Measurements from ENCODE around the gene DNPH1.

Gene DNPH1

GRCh38 chr6:43223175-43223574, 6.1 kb downstream of the DNPH1 start:
- TF ChIP-seq SUZ12 (IDR thresholded peaks at IDR 0.05; ENCODE audit: extremely low read depth, insufficient read depth, insufficient read length) (no peak), YY1 (IDR thresholded peaks at IDR 0.05; ENCODE audit: insufficient read depth, insufficient read length) (no peak), ZNF274 (IDR thresholded peaks at IDR 0.05; ENCODE audit: low read depth, low read length) (no peak)
- Histone ChIP-seq H3K36me3 (ENCODE audit: insufficient read depth, insufficient read length, low read length) (peaks cover 32% of the 10 kb centered on the region), H3K27me3 (ENCODE audit: insufficient read depth, insufficient read length) (no peaks in the 10 kb centered on the region), H3K9me3 (ENCODE audit: insufficient read depth, low read length) (no peaks in the 10 kb centered on the region), H3K4me1 (ENCODE audit: insufficient read depth, insufficient read length) (peaks cover 4% of the 10 kb centered on the region), H3K4me3 (ENCODE audit: insufficient read length, low read depth) (no peak overlapping the region), H3K9ac (ENCODE audit: insufficient read length, low read depth) (no peak overlapping the region)
- no peak for DNase-seq (ENCODE audit: low read depth, low spot score)

DNA sequence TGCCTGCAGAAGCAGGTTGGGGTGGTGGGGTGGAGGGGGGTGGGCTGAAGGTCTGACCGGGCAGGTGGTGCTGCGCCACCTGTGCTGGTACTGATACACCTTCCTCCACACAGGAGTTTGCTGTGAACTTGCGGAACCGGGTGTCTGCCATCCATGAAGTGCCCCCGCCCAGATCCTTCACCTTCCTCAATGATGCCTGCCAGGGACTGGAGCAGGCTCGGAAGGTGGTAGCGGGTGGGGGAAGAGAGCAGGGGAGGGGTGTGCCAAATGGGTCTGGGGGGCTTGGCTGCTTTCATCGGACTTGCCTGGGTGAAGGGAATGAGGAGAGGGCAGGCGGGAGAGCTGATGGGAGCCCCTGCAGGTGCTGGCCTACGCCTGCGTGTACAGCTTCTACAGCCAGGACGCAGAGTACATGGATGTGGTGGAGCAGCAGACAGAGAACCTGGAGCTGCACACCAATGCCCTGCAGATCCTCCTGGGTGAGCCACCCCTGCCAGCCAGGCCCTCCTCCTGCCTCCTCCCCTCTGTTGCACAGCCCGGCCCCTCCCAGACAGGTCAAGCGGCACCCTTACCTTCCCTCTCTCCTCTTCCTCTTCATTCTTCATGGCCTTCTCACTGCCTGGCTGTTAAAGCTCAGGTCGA, 6.7 kb downstream of the DNPH1 start:
- Histone ChIP-seq H3K27me3 (ENCODE audit: insufficient read depth, insufficient read length) (no peaks in the 10 kb centered on the region), H3K4me3 (ENCODE audit: insufficient read length, low read depth) (no peak overlapping the region), H3K36me3 (ENCODE audit: insufficient read depth, insufficient read length, low read length) (peaks cover 32% of the 10 kb centered on the region), H3K9me3 (ENCODE audit: insufficient read depth, low read length) (no peaks in the 10 kb centered on the region), H3K9ac (ENCODE audit: insufficient read length, low read depth) (no peak overlapping the region), H3K4me1 (ENCODE audit: insufficient read depth, insufficient read length) (peaks cover 4% of the 10 kb centered on the region)
- TF ChIP-seq YY1 (IDR thresholded peaks at IDR 0.05; ENCODE audit: insufficient read depth, insufficient read length) = no peak
- no peak for TF ChIP-seq SUZ12 (IDR thresholded peaks at IDR 0.05; ENCODE audit: extremely low read depth, insufficient read depth, insufficient read length)
- TF ChIP-seq ZNF274 (IDR thresholded peaks at IDR 0.05; ENCODE audit: low read depth, low read length) = no peak
- no peak for DNase-seq (ENCODE audit: low read depth, low spot score)

- no peak overlapping the region for H3K9ac ChIP-seq (ENCODE audit: insufficient read length, low read depth)
- H3K27me3 ChIP-seq (ENCODE audit: insufficient read depth, insufficient read length) = no peaks in the 10 kb centered on the region
- peaks cover 30% of the 10 kb centered on the region for H3K36me3 ChIP-seq (ENCODE audit: insufficient read depth, insufficient read length, low read length)
- no peak for DNase-seq (ENCODE audit: low read depth, low spot score)
- TF ChIP-seq ZNF274 (IDR thresholded peaks at IDR 0.05; ENCODE audit: low read depth, low read length) = no peak
- no peak for TF ChIP-seq YY1 (IDR thresholded peaks at IDR 0.05; ENCODE audit: insufficient read depth, insufficient read length)
- no peak for TF ChIP-seq SUZ12 (IDR thresholded peaks at IDR 0.05; ENCODE audit: extremely low read depth, insufficient read depth, insufficient read length)
- no peaks in the 10 kb centered on the region for H3K9me3 ChIP-seq (ENCODE audit: insufficient read depth, low read length)
- peaks cover 4% of the 10 kb centered on the region for H3K4me1 ChIP-seq (ENCODE audit: insufficient read depth, insufficient read length)
- no peak overlapping the region for H3K4me3 ChIP-seq (ENCODE audit: insufficient read length, low read depth)
Observed at GRCh38 chr6:43221046-43221972, 8.0 kb downstream of the DNPH1 start.

DNA sequence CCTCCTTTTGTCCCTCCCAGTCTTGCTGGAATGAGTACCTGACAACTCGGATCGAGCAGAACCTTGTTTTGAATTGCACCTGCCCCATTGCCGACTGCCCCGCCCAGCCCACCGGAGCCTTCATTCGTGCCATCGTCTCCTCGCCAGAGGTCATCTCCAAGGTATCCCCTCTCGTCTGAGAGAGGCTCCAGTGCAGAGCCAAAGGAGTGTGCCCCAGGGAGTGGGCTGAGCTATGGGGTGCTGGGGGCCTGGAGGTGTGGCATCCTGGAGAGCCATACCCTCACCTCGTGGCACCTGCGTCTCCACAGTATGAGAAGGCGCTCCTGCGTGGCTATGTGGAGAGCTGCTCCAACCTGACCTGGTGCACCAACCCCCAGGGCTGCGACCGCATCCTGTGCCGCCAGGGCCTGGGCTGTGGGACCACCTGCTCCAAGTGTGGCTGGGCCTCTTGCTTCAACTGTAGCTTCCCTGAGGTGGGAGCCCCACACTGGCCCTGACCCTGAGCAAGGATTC, 8.8 kb downstream of the DNPH1 start:
- no peak overlapping the region for H3K9ac ChIP-seq (ENCODE audit: insufficient read length, low read depth)
- no peak for DNase-seq (ENCODE audit: low read depth, low spot score)
- TF ChIP-seq ZNF274 (IDR thresholded peaks at IDR 0.05; ENCODE audit: low read depth, low read length) = no peak
- no peak for TF ChIP-seq SUZ12 (IDR thresholded peaks at IDR 0.05; ENCODE audit: extremely low read depth, insufficient read depth, insufficient read length)
- no peak for TF ChIP-seq YY1 (IDR thresholded peaks at IDR 0.05; ENCODE audit: insufficient read depth, insufficient read length)
- no peaks in the 10 kb centered on the region for H3K9me3 ChIP-seq (ENCODE audit: insufficient read depth, low read length)
- peaks cover 22% of the 10 kb centered on the region for H3K36me3 ChIP-seq (ENCODE audit: insufficient read depth, insufficient read length, low read length)
- H3K4me1 ChIP-seq (ENCODE audit: insufficient read depth, insufficient read length) = peaks cover 4% of the 10 kb centered on the region
- no peak overlapping the region for H3K4me3 ChIP-seq (ENCODE audit: insufficient read length, low read depth)
- H3K27me3 ChIP-seq (ENCODE audit: insufficient read depth, insufficient read length) = no peaks in the 10 kb centered on the region

DNA sequence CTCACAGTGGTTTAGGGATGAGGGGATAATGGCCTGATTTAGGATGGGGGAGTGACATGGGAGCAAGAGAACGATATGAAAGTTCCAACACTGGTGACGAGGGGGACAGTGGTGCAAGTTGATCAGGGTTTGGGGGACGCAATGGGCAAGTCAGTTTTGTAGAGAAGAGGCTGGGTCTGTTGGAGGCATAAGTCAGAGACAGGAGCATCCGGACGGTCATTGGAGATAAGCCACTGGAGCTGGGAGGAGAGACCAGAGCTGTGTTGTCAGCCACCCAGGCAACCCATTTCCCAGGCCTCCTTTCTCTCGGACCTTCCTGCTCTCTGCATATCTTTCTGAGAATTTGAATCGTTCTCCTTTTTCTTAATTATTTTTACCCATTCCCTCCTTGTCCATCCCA, 9.5 kb downstream of the DNPH1 start:
- DNase-seq (ENCODE audit: low read depth, low spot score) = no peak
- H3K9me3 ChIP-seq (ENCODE audit: insufficient read depth, low read length) = no peaks in the 10 kb centered on the region
- H3K4me1 ChIP-seq (ENCODE audit: insufficient read depth, insufficient read length) = peaks cover 4% of the 10 kb centered on the region
- no peak for TF ChIP-seq SUZ12 (IDR thresholded peaks at IDR 0.05; ENCODE audit: extremely low read depth, insufficient read depth, insufficient read length)
- TF ChIP-seq YY1 (IDR thresholded peaks at IDR 0.05; ENCODE audit: insufficient read depth, insufficient read length) = no peak
- no peak for TF ChIP-seq ZNF274 (IDR thresholded peaks at IDR 0.05; ENCODE audit: low read depth, low read length)
- no peak overlapping the region for H3K4me3 ChIP-seq (ENCODE audit: insufficient read length, low read depth)
- no peaks in the 10 kb centered on the region for H3K27me3 ChIP-seq (ENCODE audit: insufficient read depth, insufficient read length)
- no peak overlapping the region for H3K9ac ChIP-seq (ENCODE audit: insufficient read length, low read depth)
- H3K36me3 ChIP-seq (ENCODE audit: insufficient read depth, insufficient read length, low read length) = peaks cover 21% of the 10 kb centered on the region

DNA sequence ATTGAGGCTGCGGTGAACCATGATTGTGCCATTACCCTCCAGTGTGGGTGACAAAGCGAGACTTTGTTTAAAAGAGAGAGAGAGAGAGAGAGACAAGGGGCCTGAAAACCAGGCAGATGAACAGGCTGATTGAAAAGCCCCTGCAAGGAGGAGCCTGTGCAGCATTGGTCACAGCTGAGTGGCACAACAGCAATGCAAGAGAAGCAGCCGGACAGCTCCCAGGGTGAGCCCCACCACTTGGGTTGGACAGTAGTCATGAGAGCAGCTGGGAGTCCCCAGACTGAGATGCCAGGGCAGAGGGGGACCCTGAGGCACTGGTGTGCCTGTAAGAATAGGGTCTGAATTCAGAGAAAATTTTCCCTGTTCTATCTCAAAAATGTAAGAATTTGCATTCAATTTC, 10.2 kb downstream of the DNPH1 start:
- H3K9ac ChIP-seq (ENCODE audit: insufficient read length, low read depth) = no peak overlapping the region
- no peak for TF ChIP-seq SUZ12 (IDR thresholded peaks at IDR 0.05; ENCODE audit: extremely low read depth, insufficient read depth, insufficient read length)
- no peak for TF ChIP-seq ZNF274 (IDR thresholded peaks at IDR 0.05; ENCODE audit: low read depth, low read length)
- TF ChIP-seq YY1 (IDR thresholded peaks at IDR 0.05; ENCODE audit: insufficient read depth, insufficient read length) = no peak
- no peaks in the 10 kb centered on the region for H3K27me3 ChIP-seq (ENCODE audit: insufficient read depth, insufficient read length)
- no peak for DNase-seq (ENCODE audit: low read depth, low spot score)
- no peak overlapping the region for H3K4me3 ChIP-seq (ENCODE audit: insufficient read length, low read depth)
- no peaks in the 10 kb centered on the region for H3K9me3 ChIP-seq (ENCODE audit: insufficient read depth, low read length)
- H3K4me1 ChIP-seq (ENCODE audit: insufficient read depth, insufficient read length) = peaks cover 4% of the 10 kb centered on the region
- peaks cover 21% of the 10 kb centered on the region for H3K36me3 ChIP-seq (ENCODE audit: insufficient read depth, insufficient read length, low read length)

DNA sequence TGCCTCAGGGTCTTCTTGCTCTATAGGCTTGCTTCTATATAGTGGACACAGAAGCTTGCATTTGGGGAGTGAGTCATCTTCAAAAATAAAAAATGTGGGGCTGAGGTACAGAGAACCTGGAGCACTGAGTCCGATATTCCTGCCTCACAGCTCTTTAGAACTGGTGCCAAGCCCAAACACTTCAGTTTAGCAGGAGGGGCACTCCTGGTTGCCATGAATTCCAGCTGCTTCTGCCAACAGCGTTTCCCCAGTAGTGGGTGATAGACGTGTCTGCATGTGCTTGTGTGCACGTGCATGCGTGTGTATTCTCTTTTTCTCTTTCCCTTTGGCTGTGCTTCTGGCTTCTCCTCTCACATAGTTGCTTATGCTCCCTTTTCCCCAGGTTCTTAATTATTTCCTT, 11.9 kb downstream of the DNPH1 start:
- no peaks in the 10 kb centered on the region for H3K27me3 ChIP-seq (ENCODE audit: insufficient read depth, insufficient read length)
- H3K9ac ChIP-seq (ENCODE audit: insufficient read length, low read depth) = no peak overlapping the region
- DNase-seq (ENCODE audit: low read depth, low spot score) = no peak
- no peak overlapping the region for H3K4me3 ChIP-seq (ENCODE audit: insufficient read length, low read depth)
- H3K9me3 ChIP-seq (ENCODE audit: insufficient read depth, low read length) = no peaks in the 10 kb centered on the region
- peaks cover 4% of the 10 kb centered on the region for H3K4me1 ChIP-seq (ENCODE audit: insufficient read depth, insufficient read length)
- no peak for TF ChIP-seq SUZ12 (IDR thresholded peaks at IDR 0.05; ENCODE audit: extremely low read depth, insufficient read depth, insufficient read length)
- TF ChIP-seq YY1 (IDR thresholded peaks at IDR 0.05; ENCODE audit: insufficient read depth, insufficient read length) = no peak
- no peak for TF ChIP-seq ZNF274 (IDR thresholded peaks at IDR 0.05; ENCODE audit: low read depth, low read length)
- peaks cover 6% of the 10 kb centered on the region for H3K36me3 ChIP-seq (ENCODE audit: insufficient read depth, insufficient read length, low read length)
